Mucosa of gallbladder (tissue), 1 donor: Measurements from ENCODE around the gene SH3PXD2A. TPM values are rescaled to one million over a fixed set of nuclear protein-coding genes. Genes with fewer than 3 reads are reported as not detected.

ENCODE experiments used
- DNase-seq: peaks from one replicate; pipeline ENCODE4 v3.0.0-alpha.2; 2020; ENCODE audit warnings: low spot score
- total RNA-seq: library from RNA; stranded (reverse); gene quantifications from one replicate; pipeline ENCODE4 v1.2.1, GENCODE V29; 2021
- donor health status: DM: no; HTN: no; CAD: no.

The SH3PXD2A gene
- total RNA-seq, result 62.3 TPM

- no peak for DNase-seq
These were observed at the start of gene SH3PXD2A for GRCh38 chr10:103855424-103855823. Gene SH3PXD2A, minus strand, starts transcription at chr10:103855576. Its CDS starts 310 bp downstream, at chr10:103855266.

GRCh38 chr10:103901299-103901698 is 45.9 kb upstream of the SH3PXD2A start:
- DNase-seq, result no peak

- DNase-seq, result no peak
These were observed 43.9 kb upstream of the SH3PXD2A start for GRCh38 chr10:103899312-103899711.

GRCh38 chr10:103897241-103897774 is 41.9 kb upstream of the SH3PXD2A start:
- no peak for DNase-seq

GRCh38 chr10:103896225-103896624 is 40.8 kb upstream of the SH3PXD2A start:
- DNase-seq, result no peak

- no peak for DNase-seq
These were observed 40.2 kb upstream of the SH3PXD2A start for GRCh38 chr10:103895411-103896186.

- no peak for DNase-seq
These were observed 39.1 kb upstream of the SH3PXD2A start for GRCh38 chr10:103894441-103894864.

- DNase-seq, result no peak
These were observed 38.4 kb upstream of the SH3PXD2A start for GRCh38 chr10:103893817-103894216.

- DNase-seq, result no peak
These were observed 36.8 kb upstream of the SH3PXD2A start for GRCh38 chr10:103892181-103892580.

GRCh38 chr10:103890688-103891087 is 35.3 kb upstream of the SH3PXD2A start:
- DNase-seq, result no peak

GRCh38 chr10:103890194-103890658 is 34.9 kb upstream of the SH3PXD2A start:
- DNase-seq, result peak; percentile 82

GRCh38 chr10:103889121-103889720 is 33.8 kb upstream of the SH3PXD2A start:
- no peak for DNase-seq

GRCh38 chr10:103888113-103888841 is 32.9 kb upstream of the SH3PXD2A start:
- DNase-seq, result peak; percentile 85

- no peak for DNase-seq
These were observed 30.2 kb upstream of the SH3PXD2A start for GRCh38 chr10:103885617-103886016.

- no peak for DNase-seq
These were observed 29.3 kb upstream of the SH3PXD2A start for GRCh38 chr10:103884681-103885139.

GRCh38 chr10:103882285-103883007 is 27.1 kb upstream of the SH3PXD2A start:
- DNase-seq, result no peak

- no peak for DNase-seq
These were observed 26.3 kb upstream of the SH3PXD2A start for GRCh38 chr10:103881416-103882284.

- DNase-seq, result no peak
These were observed 24.5 kb upstream of the SH3PXD2A start for GRCh38 chr10:103879831-103880230.

- DNase-seq, result no peak
These were observed 24.0 kb upstream of the SH3PXD2A start for GRCh38 chr10:103879409-103879808.

- DNase-seq, result no peak
These were observed 22.5 kb upstream of the SH3PXD2A start for GRCh38 chr10:103877861-103878260.
